ENCODE measurements around the gene DPP10.

DNA sequence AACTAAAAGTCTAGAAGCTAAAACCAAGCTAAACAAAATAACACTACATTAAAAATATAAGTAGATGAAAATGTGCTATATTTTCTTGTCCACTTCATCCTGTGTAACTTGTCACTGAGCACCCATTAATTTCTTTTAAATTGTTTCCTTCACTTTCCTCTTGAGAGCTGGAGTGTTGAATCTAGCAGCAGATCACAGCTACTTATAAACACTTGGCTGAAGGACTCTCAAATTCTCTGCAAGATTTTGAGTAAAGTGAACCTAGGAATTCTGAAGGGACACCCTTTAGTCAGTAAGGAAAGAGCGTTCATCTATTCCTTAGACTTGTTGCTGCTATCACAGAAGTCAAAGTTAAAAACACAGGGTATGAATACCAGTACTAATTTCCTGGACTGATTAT, 1163.9 kb downstream of the DPP10 start:
- TF ChIP-seq YY1 (IDR thresholded peaks at IDR 0.05; ENCODE audit: low read depth) (no peak), CEBPB (IDR thresholded peaks at IDR 0.05) (no peak), EP300 (IDR thresholded peaks at IDR 0.05; ENCODE audit: borderline replicate concordance) (no peak), TEAD4 (IDR thresholded peaks at IDR 0.05) (no peak), CREB1 (IDR thresholded peaks at IDR 0.05; ENCODE audit: low read depth) (no peak)
- TF ChIP-seq, protein P1, sequence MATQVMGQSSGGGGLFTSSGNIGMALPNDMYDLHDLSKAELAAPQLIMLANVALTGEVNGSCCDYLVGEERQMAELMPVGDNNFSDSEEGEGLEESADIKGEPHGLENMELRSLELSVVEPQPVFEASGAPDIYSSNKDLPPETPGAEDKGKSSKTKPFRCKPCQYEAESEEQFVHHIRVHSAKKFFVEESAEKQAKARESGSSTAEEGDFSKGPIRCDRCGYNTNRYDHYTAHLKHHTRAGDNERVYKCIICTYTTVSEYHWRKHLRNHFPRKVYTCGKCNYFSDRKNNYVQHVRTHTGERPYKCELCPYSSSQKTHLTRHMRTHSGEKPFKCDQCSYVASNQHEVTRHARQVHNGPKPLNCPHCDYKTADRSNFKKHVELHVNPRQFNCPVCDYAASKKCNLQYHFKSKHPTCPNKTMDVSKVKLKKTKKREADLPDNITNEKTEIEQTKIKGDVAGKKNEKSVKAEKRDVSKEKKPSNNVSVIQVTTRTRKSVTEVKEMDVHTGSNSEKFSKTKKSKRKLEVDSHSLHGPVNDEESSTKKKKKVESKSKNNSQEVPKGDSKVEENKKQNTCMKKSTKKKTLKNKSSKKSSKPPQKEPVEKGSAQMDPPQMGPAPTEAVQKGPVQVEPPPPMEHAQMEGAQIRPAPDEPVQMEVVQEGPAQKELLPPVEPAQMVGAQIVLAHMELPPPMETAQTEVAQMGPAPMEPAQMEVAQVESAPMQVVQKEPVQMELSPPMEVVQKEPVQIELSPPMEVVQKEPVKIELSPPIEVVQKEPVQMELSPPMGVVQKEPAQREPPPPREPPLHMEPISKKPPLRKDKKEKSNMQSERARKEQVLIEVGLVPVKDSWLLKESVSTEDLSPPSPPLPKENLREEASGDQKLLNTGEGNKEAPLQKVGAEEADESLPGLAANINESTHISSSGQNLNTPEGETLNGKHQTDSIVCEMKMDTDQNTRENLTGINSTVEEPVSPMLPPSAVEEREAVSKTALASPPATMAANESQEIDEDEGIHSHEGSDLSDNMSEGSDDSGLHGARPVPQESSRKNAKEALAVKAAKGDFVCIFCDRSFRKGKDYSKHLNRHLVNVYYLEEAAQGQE (IDR thresholded peaks at IDR 0.05; ENCODE audit: low read depth), result no peak

Measured in Ishikawa (cell line).